Astrocyte (in vitro differentiated cells and primary cell): Measurements from ENCODE around the gene CLEC2D.

Source experiments
- CTCF ChIP-seq: IDR thresholded peaks from 2 replicates; pipeline ENCODE4 v1.5.1; 2011; ENCODE audit warnings: low read depth, mild to moderate bottlenecking, inconsistent platforms, low read length, moderate library complexity; ENCODE audit not compliant: insufficient read depth
- EZH2 ChIP-seq: IDR thresholded peaks from 2 replicates; pipeline ENCODE4 v1.6.1; 2012; ENCODE audit warnings: mild to moderate bottlenecking, low read length, inconsistent platforms; ENCODE audit not compliant: insufficient read depth

GRCh38 chr12:9707864-9708808 is 38.6 kb downstream of the CLEC2D start:
- peak; percentile 84 for TF ChIP-seq CTCF
- no peak for TF ChIP-seq EZH2
